Stimulated activated CD4-positive, alpha-beta T cell treated with anti-CD3 and anti-CD28 coated beads, TNF-alpha, amount 100 ng/mL, for 1 hour (primary cell): ENCODE data around the gene ETFA.

ENCODE experiments used
- DNase-seq, 3 donors: peaks; one replicate each; pipeline ENCODE4 v3.0.0-alpha.2; 2020; ENCODE audit warnings: low read depth in 3 of 3, low spot score in 1 of 3

ETFA gene

GRCh38 chr15:76311100-76311953 is at the start of gene ETFA:
Gene ETFA, minus strand, starts transcription at chr15:76311469. Its CDS starts 81 bp downstream, at chr15:76311388.
- DNase-seq: peak; percentile 65 to 81 (median 65)

DNA sequence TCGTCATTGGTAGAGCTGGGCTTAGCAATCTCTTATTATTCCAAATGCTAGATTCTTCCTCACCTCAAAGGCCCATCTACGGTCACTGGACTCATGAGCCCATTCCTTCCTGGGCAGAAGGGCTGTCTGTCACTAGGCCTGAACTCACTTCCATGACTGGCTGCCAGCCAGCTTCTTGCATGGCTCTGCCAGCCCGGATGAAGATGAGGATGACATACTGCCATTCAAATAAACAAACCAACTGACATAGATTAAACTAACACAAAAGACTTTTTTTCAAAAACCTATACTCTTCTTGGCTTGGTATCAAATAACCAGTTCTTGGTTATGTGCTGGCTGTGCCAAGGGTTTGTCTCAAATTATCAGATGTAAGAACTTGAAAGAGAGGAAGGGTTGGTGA is 49.1 kb upstream of the ETFA start:
- no peak for DNase-seq

- no peak for DNase-seq
These were observed 47.9 kb upstream of the ETFA start for GRCh38 chr15:76359152-76359551.

- no peak for DNase-seq
These were observed 47.2 kb upstream of the ETFA start for GRCh38 chr15:76358453-76358852.

GRCh38 chr15:76354823-76355440 is 43.7 kb upstream of the ETFA start:
- no peak for DNase-seq

DNA sequence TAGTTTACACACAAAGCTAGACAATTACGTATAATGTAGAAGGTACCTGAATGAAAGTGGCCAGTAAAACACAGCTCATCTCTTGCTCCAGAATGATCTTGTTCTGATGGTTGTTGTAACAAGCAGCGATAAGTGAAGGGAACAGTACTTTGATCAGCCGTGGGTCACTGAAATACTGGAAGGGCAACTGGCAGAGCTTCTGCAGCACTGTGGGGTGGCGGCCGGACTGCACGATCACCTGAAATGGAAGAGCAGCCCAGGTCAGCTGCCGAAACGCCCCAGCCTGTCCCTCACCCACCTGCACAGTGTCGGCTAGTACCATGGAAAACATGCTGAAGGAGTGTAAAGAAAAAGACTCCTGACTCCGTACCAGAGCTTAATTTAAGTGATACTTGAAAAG is 42.6 kb upstream of the ETFA start:
- DNase-seq: no peak

- no peak for DNase-seq
These were observed 41.8 kb upstream of the ETFA start for GRCh38 chr15:76353023-76353577.

- DNase-seq: no peak
These were observed 38.2 kb upstream of the ETFA start for GRCh38 chr15:76349301-76350070.

- DNase-seq: no peak
These were observed 36.3 kb upstream of the ETFA start for GRCh38 chr15:76347482-76348055.

GRCh38 chr15:76346669-76347481 is 35.6 kb upstream of the ETFA start:
- DNase-seq: no peak

DNA sequence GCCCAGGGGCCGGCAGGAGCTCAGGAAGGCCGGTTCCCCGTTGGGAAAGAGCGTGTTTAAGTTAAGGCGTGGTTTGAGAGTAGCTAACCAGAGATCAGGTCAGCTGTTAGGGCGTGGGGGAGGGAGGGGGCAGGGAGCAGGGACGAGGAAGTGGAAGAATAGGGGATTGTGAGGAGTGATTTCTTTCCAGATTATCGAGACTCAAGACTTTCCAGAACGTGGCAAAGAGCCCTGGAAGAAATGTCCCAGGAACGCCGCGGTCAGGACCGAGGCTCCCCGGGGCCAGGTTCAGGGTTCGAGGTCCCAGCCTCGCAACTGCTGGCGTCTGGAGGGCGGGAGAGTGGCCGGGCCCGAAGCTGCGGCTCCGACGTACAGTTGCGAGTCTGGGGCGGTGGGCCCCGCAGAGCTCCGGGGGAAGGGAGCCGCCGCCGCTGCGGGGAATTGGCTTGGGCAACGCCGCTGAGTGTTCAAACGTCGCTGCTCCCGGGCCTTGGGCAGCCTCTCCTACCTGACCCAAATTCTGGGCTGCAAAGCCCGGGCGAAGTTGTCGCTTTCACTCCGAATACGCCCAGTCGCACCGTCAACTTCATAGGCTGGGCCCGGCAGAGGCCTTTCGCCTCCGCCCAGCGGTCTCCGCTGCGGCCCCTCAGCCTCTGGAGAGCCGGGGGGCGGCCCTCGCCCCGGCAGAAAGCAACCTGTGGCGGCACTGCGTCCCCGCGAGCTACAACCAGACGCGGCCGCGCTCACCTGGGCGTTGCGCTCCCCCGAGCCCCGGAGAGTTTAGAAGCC is 34.8 kb upstream of the ETFA start:
- DNase-seq: no peak

DNA sequence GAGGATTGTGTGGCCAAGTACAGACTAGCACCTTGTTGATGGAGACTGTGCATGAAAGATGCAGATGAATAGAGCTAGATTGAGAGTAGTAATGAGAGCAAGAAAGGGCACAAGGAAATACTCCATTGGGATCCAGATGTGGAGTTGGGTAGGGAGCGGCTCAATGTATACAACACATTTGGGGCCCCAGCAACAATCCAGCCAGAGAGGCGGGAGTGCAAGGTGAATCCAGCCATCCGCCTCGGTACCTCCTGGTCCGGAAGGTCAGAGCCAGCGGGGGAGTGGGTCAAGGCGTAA is 34.3 kb upstream of the ETFA start:
- no peak for DNase-seq

DNA sequence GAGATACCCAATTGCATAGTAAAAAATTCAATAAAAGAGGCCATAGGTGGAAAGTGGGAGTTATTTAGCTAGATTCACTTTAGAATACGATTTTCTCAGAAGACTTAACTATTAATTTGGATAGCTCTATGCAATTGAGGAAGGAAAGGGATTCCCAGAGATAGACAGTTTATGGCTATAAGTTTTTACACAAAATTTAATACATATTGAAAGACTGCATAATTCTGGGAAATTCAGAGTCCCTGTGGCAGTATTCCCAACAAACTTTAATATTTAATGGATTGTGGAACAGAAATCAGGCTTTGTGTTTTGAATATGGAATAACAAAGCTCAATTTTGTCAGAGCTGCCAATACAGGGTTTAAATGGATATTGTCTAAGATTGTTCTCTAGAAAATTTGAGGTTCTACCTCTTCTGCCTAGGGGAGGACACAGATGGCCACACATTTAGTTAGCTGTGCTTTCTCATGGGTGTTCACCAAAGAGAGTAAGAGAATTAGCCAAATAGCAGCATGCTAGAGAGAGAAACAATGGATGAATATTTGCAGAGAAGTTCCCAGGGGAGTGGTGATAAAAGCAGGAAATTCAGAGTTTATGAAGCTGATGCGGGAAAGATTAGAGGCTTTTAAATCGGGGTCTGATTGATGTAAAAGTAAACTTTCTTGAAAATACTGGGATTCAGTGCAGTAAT is 33.8 kb upstream of the ETFA start:
- no peak for DNase-seq

- no peak for DNase-seq
These were observed 32.2 kb upstream of the ETFA start for GRCh38 chr15:76343313-76343996.

DNA sequence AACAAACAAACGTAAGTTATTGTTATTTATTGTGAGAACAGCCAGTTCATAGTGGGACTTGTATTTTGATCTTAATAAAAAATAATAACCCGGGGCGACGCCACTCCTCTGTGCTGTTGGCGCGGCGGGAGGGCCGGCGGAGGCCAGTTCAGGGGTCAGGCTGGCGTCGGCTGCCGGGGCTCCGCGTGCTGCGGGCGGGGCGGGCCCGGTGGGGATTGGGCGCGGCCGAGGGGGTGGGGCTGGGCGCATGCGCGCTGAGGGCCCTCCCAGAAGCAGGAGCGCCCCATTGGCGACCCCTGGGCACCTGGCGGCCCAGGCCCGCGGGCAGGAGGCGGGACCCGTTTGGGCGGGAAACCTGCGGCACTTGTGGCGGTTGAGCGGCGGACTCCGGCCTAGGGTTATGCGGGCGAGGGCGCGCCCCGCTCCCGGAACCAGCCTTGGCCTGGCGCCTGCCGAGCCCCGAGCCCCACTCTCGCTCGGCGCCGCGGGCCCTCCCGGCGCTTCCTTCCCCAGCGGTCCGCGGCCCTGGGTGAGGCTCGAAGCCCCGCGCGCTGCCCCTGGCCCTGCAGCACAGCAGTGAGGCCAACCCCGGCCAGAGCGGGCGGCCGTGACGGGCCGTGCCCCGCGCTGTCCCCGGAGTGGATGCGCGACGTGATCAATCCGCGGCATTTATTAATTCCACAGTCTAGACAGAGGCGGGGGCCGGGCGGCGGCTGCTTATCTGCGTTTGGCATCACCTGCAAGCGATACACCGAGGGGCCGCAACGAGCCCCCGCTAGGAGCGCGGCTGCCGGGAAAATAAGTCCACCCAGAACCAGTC is 31.3 kb upstream of the ETFA start:
- DNase-seq: no peak

- DNase-seq: no peak
These were observed 30.8 kb upstream of the ETFA start for GRCh38 chr15:76342058-76342381.

- DNase-seq: no peak
These were observed 30.2 kb upstream of the ETFA start for GRCh38 chr15:76341366-76342057.
